Femur (tissue), 1 donor: ENCODE results near the gene ANKRD16.
"Not testable (repeated sequence)": the region's sequence is repeated elsewhere in the genome, so short reads cannot be mapped to it uniquely, and the experiment has no call there.

Experiments used
- DNase-seq: peaks from one replicate; pipeline ENCODE4 v3.0.0-alpha.2; 2017

Gene ANKRD16

GRCh38 chr10:5889624-5890451, at the start of gene ANKRD16, which contains the start of gene FBH1:
Gene ANKRD16, minus strand, starts transcription at chr10:5889893. Its CDS starts 539 bp downstream, at chr10:5889354.
Gene FBH1, plus strand, starts transcription at chr10:5890243. Its CDS starts 103 bp downstream, at chr10:5890346.
- DNase-seq, result peak; percentile 99

- no peak for DNase-seq
Observed at GRCh38 chr10:5938291-5938690, 48.6 kb upstream of the ANKRD16 start.

GRCh38 chr10:5937016-5937415, 47.3 kb upstream of the ANKRD16 start:
- DNase-seq, result no peak

GRCh38 chr10:5935628-5936027, 45.9 kb upstream of the ANKRD16 start:
- DNase-seq, result no peak

- DNase-seq, result no peak
Observed at GRCh38 chr10:5933909-5934546, 44.3 kb upstream of the ANKRD16 start.

- DNase-seq, result no peak
Observed at GRCh38 chr10:5932345-5932744, 42.7 kb upstream of the ANKRD16 start.

GRCh38 chr10:5930272-5930671, 40.6 kb upstream of the ANKRD16 start:
- no peak for DNase-seq

- no peak for DNase-seq
Observed at GRCh38 chr10:5929442-5929841, 39.7 kb upstream of the ANKRD16 start.

GRCh38 chr10:5927306-5927705, 37.6 kb upstream of the ANKRD16 start:
- DNase-seq, result peak; percentile 40

- no peak for DNase-seq
Observed at GRCh38 chr10:5924889-5925288, 35.2 kb upstream of the ANKRD16 start.

- no peak for DNase-seq
Observed at GRCh38 chr10:5921746-5922145, 32.1 kb upstream of the ANKRD16 start.

GRCh38 chr10:5919568-5919967, 29.9 kb upstream of the ANKRD16 start:
- no peak for DNase-seq

GRCh38 chr10:5918763-5919162, 29.1 kb upstream of the ANKRD16 start:
- no peak for DNase-seq

GRCh38 chr10:5917305-5917704, 27.6 kb upstream of the ANKRD16 start:
- no peak for DNase-seq

GRCh38 chr10:5915451-5915850, 25.8 kb upstream of the ANKRD16 start:
- no peak for DNase-seq

GRCh38 chr10:5913736-5914135, 24.0 kb upstream of the ANKRD16 start:
- DNase-seq, result no peak

- no peak for DNase-seq
Observed at GRCh38 chr10:5911670-5912069, 22.0 kb upstream of the ANKRD16 start.

GRCh38 chr10:5910323-5911100, 20.8 kb upstream of the ANKRD16 start:
- DNase-seq, result no peak

GRCh38 chr10:5908676-5909075, 19.0 kb upstream of the ANKRD16 start:
- not testable (repeated sequence) for DNase-seq

- DNase-seq, result no peak
Observed at GRCh38 chr10:5906651-5907050, 17.0 kb upstream of the ANKRD16 start.

- peak; percentile 51 for DNase-seq
Observed at GRCh38 chr10:5905854-5906507, 16.3 kb upstream of the ANKRD16 start.

GRCh38 chr10:5904227-5904626, 14.5 kb upstream of the ANKRD16 start:
- no peak for DNase-seq

- no peak for DNase-seq
Observed at GRCh38 chr10:5903563-5903962, 13.9 kb upstream of the ANKRD16 start.
